GM18498 (cell line): ENCODE measurements around the gene BORCS6.
"Not testable (repeated sequence)": the region's sequence is repeated elsewhere in the genome, so short reads cannot be mapped to it uniquely, and the experiment has no call there.

Source experiments
- ATAC-seq: cut with Tn5 transposase; IDR thresholded peaks from one replicate; pipeline ENCODE4 v1.9.1; 2021; ENCODE audit warnings: mild to moderate bottlenecking, moderate library complexity; ENCODE audit not compliant: unreplicated experiment

The BORCS6 gene

DNA sequence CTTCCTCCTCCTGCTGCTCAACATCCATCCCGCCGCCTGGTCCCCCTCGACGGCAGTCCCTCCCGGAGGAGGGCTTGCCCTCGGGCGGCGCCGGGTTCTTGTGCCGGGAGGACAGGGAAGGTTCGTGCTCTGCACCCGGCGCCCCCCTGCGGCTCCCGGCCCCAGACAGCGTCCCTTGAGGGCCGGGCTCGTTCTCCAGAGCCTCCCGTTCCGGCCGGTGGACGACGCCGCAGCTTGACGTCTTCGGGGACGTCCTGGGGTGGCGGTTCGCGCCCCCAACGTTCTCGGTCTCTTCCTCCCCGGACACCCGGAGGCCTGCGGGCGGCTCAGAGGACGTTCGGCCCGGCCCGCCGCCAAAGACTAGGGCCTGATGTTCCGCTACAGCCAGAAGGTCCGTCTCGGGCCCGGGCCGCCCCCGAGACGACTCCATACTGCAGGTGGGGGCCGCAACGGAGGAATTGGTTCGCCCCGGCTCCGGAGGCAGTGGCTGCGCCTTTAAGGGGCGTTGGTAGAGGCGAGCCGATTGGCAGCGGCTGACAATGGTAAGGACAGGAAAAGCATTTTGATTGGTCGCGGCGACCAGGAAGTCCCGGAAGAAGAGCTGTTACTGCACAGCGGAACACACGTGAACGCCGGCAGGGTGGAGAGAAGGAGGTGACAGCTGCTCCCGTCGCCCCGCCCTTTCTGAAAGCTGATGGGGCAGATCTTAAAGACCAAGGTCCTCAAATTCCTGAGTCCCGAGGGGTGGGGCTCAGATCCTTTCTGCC is at the start of gene BORCS6:
Gene BORCS6 (minus strand): TSS at position 470 of the 767 bp plus-strand sequence. CDS start 40 bp downstream, at position 430.
- ATAC-seq = peak; percentile 51

DNA sequence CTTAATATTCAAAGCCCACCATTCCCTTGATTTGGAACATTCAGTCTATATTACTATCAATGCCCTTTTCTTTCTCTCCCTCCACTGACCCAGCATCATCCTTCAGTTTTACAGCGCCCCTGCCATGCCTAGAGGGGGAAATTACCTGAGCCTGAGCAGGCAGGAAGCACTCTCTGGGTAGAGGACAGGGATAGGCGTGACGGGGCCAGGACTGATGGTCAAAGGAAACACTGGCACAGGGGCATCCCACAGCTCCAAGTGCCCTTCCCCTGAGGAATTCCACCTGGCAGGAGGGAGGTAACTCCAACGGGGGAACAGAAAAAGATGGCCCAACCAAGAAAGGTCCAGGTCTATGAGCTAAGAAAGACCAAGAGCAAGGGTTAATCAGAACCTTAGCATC is 47.9 kb upstream of the BORCS6 start:
- ATAC-seq = no peak

DNA sequence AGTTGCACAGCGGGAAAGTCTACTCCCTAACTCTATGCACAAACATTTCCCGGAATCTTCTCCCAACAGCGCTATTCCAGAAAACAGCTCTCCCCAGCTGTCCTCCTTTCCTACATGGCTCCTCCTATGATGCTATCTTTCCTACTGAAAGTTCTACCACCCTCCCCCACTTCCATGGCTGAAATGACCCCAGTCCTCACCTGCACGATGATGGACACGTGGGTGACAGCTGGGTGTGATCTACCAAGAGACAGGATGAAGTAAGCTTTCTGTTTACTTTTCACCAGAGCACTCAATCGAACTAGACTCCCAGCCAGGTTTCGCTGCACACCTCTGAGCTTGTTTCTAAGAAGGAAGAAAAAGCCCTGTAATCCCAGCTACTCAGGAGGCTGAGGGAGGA is 47.2 kb upstream of the BORCS6 start:
- ATAC-seq = no peak

- ATAC-seq = no peak
Observed at GRCh38 chr17:8235676-8236075, 45.7 kb upstream of the BORCS6 start.

DNA sequence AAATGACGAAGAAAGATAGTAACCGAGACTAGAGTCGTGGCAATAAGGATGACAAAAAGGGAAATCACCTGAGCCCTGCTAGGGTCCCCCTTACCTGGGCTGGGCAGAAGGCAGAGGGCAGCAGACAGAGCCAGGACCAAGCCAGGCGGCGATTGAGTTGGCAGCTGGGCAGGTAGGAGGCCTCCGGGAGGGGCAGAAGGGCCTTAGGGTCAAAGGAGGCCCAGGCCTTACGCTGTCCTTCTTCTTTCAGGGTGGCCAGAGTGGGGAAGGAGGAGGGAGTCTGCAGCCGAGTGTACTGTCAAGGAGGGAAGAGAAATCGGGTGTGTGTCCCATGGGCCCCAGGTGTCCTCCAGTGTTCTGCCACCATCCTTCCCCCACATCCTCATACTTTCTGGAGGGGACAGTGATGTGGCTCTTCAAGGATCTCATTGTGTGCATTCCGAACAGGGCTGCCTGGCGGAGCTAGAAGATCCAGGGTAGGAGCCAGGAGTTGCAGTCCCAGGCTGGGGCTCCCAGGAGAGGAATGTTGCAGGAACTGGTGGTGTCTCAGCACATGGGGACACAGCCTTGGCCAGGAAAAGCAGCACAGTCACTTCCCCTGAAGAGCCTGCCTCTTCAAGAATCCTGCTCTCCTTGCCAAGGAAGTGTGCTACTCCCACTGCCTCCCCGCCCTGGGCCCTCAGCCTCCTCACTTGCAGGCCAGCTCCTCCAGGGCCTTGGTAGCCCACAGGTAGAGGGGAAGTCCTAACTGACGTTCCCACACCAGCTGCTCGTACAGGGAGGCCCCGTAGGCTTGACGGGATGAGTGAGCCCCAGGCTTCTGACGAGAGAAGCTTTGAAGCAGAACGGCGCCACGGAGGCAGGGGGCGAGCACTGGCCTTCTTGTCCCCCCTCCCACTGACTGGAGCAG is 44.6 kb upstream of the BORCS6 start:
- ATAC-seq = no peak

DNA sequence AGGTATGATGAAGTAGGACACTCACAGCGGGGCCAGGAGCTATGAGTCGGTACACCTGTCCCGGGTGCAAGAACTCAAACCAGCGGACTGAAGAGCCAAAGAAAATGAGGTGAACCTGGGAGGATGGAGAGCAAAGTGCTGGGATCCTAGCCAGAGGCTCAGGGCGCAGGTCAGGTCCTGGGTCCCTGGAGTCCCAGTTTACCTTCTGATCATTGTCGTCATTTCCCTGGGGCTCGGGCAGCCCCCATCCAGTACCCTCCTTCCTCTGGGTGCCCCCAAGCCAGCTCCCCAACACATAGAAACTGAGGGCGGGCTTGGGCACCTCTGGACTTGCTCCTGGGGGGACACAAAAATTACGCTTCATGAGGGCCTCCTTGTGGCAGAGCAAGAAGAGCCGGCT is 41.7 kb upstream of the BORCS6 start:
- no peak for ATAC-seq

- ATAC-seq = no peak
Observed at GRCh38 chr17:8227238-8227581, 37.2 kb upstream of the BORCS6 start.

DNA sequence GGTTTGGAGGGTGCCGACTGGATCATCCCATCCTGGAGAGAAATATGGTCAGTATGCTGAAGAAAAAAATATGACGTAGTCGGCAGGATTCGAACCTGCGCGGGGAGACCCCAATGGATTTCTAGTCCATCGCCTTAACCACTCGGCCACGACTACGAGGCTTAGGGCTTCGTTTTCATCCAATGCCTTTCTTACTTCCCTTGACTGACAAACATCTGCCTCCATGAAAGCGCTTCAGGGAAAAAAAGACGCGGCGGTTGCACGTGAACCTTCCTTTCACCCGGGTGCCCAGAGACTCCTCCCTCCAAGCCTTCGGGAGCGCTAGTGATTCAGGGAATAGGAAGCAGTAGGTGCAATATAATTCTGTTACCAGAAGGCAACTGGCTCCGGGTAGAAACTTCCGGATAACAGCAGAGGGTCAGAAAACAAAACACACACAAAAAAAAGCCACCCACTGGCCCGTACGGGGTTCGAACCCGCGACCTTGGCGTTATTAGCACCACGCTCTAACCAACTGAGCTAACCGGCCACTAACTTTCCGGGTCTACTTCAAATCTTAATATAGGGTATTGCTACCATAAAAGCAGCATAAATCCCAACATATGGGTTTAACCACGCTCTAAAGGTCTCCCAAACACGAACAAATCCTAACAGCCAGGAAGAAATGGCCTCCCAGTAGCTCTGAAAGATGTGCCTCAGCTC is 36.7 kb upstream of the BORCS6 start:
- ATAC-seq = no peak

GRCh38 chr17:8225813-8226535 is 36.0 kb upstream of the BORCS6 start:
- no peak for ATAC-seq

GRCh38 chr17:8224891-8225812 is 35.2 kb upstream of the BORCS6 start:
- ATAC-seq = no peak

DNA sequence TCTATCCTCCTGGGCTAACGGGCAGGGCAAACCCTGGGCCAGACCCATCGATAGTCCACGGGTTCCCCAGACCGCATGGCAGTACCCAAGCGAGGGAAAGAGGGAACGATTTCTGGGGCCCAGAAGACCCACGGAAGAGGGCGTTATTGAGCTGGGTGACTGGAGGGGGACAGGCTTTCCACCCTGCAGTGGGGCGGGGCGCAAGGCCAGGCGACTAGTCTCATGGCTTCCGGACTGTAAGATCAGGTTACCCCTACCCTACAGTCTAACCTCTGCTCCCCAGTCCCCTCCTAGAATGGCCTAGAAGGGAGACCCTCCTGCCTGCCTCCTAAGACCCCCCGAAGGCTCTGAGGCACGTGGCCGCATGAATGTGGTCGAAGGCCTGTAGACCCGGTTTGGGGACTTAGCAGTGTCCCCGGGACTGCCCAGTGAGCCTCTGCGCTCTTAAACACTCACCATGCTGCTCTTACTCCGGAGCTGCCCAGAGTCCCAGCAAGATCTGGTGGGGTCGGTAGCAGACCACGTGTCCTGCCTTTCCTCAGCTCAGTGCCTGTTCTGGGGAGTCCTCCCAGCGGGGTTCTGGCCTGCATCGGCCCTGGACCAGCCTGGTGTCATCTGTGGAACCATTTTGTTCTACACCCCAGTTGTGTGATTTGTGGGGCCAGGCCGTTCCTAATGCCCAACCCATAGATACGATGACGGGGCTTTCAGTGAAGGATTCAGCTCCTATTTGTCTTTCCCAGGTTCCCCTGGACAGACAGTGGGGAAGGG is 33.6 kb upstream of the BORCS6 start:
- no peak for ATAC-seq

- ATAC-seq = peak; percentile 37
Observed at GRCh38 chr17:8222630-8223355, 32.8 kb upstream of the BORCS6 start.

DNA sequence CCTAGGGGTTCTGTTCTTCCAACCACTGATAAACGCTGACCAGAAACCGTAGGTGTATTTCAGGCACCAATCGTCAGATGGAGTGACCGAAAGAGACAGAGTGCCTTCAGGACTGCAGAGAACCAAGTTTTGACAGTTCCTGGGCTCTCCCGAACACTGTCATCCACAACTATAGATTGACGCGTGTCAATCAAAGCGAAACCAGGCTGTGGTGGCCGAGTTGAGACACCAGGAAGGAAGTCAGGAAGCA is 32.3 kb upstream of the BORCS6 start:
- peak; percentile 37 for ATAC-seq

- peak; percentile 46 for ATAC-seq
Observed at GRCh38 chr17:8221663-8222379, 31.8 kb upstream of the BORCS6 start.

GRCh38 chr17:8220783-8221662 is 31.0 kb upstream of the BORCS6 start:
- ATAC-seq = no peak

GRCh38 chr17:8214000-8214399 is 24.0 kb upstream of the BORCS6 start:
- ATAC-seq = not testable (repeated sequence)
